K562 (cell line): ENCODE results near the gene B3GAT1. TPM values are rescaled to one million over a fixed set of nuclear protein-coding genes. Genes with fewer than 3 reads are reported as not detected.

ENCODE experiments used
- ATAC-seq: fragments of 200-7000 bp; cut with Tn5 transposase; 3 replicates; pipeline ENCODE4 v1.9.1; 2020; ENCODE audit warnings: moderate library complexity
- BruUV-seq: library from RNA; stranded (reverse); fragments of 400-500 nt; replicated peaks from 2 replicates; lab custom pipeline; 2021; lab: Mats Ljungman, UMichigan
- CTCF ChIA-PET: fragments of 300-600 bp; formaldehyde crosslinking; extraction: SDS; loops from one replicate; lab custom pipeline; 2021; ENCODE audit warnings: low intra/inter-chr PET ratio; lab: Yijun Ruan, JAX
- POLR2A ChIA-PET: fragments of 300-600, 350-650 bp; sonication (Branson Sonifier 250); formaldehyde crosslinking; extraction: SDS; loops from one replicate; lab custom pipeline; 2021; ENCODE audit warnings: antibody characterized with exemption, inconsistent platforms; lab: Yijun Ruan, JAX
- DNase-seq, 4 experiments: peaks; one replicate each; pipeline versions ENCODE4 v3.0.0 to v3.0.0-alpha.2; 2011 to 2018; ENCODE audit warnings: low spot score in 3 of 4, mixed read lengths in 3 of 4; ENCODE audit errors: extremely low read depth in 1 of 4
- FAIRE-seq: peaks from 2 replicates; lab custom pipeline; 2011; peaks lifted over from hg19 to GRCh38; lab: Jason Lieb, UNC
- H2AFZ ChIP-seq: 2 replicates; pipeline ENCODE4 v1.6.0; 2011; ENCODE audit warnings: low read depth, low read length, control low read depth, inconsistent platforms
- H3K27ac ChIP-seq: fragments of 200-600 bp; 3 replicates; pipeline ENCODE4 v1.8.0; 2011; ENCODE audit warnings: low read depth, mild to moderate bottlenecking, control low read depth, inconsistent platforms, low read length, moderate library complexity, mixed read lengths; ENCODE audit errors: extremely low read depth
- H3K27me3 ChIP-seq, 2 experiments: fragments of 300-600 bp in 1 of 2; 2 replicates in 1 of 2; 3 replicates in 1 of 2; pipeline versions ENCODE4 v1.6.0 to v1.8.0; 2011; ENCODE audit warnings: inconsistent platforms in 2 of 2, low read length in 2 of 2, mild to moderate bottlenecking in 1 of 2, mixed read lengths in 1 of 2, moderate library complexity in 1 of 2; ENCODE audit not compliant: control insufficient read depth in 2 of 2, insufficient read depth in 2 of 2
- H3K36me3 ChIP-seq: fragments of 300-600 bp; 3 replicates; pipeline ENCODE4 v1.8.0; 2011; ENCODE audit warnings: mild to moderate bottlenecking, low read length, inconsistent platforms; ENCODE audit not compliant: control insufficient read depth, insufficient read depth
- H3K4me1 ChIP-seq, 2 experiments: fragments of 200-600 bp in 1 of 2; replicated peaks in 1 of 2; 2 replicates in 1 of 2; 3 replicates in 1 of 2; pipeline versions ENCODE4 v1.5.1 to v1.8.0; 2011; ENCODE audit warnings: inconsistent platforms in 2 of 2, low read length in 2 of 2, mild to moderate bottlenecking in 1 of 2, mixed read lengths in 1 of 2, moderate library complexity in 1 of 2; ENCODE audit not compliant: control insufficient read depth in 2 of 2, insufficient read depth in 2 of 2
- H3K4me2 ChIP-seq: 2 replicates; pipeline ENCODE4 v1.6.1; 2011; ENCODE audit warnings: low read length, control low read depth, inconsistent platforms, mixed read lengths; ENCODE audit not compliant: insufficient read depth
- H3K4me3 ChIP-seq: fragments of 200-600 bp; sonication (generic), shearing (Covaris generic); 2 replicates; pipeline ENCODE4 v1.5.1; 2016; ENCODE audit warnings: control low read depth, inconsistent platforms
- H3K79me2 ChIP-seq: fragments of 200-600 bp; 3 replicates; pipeline ENCODE4 v1.8.0; 2011; ENCODE audit warnings: low read length, inconsistent platforms; ENCODE audit not compliant: control insufficient read depth, insufficient read depth
- H3K9ac ChIP-seq, 2 experiments: 2 replicates each; pipeline versions ENCODE4 v1.6.0 to v1.6.1; 2011; ENCODE audit warnings: low read depth in 2 of 2, low read length in 2 of 2, control low read depth in 1 of 2, inconsistent platforms in 1 of 2, mild to moderate bottlenecking in 1 of 2, mixed read lengths in 1 of 2; ENCODE audit not compliant: insufficient read depth in 1 of 2
- H3K9me1 ChIP-seq: one replicate; pipeline ENCODE4 v1.6.0; 2011; ENCODE audit warnings: inconsistent platforms, mild to moderate bottlenecking, low read length, moderate library complexity; ENCODE audit not compliant: control insufficient read depth, insufficient read depth
- H3K9me3 ChIP-seq: replicated peaks from 2 replicates; pipeline ENCODE4 v1.5.1; 2011; ENCODE audit warnings: low read depth, low read length, inconsistent platforms; ENCODE audit not compliant: control insufficient read depth, insufficient read depth
- H4K20me1 ChIP-seq: replicated peaks from 2 replicates; pipeline ENCODE4 v1.6.1; 2011; ENCODE audit warnings: low read length, inconsistent platforms, mixed read lengths; ENCODE audit not compliant: control insufficient read depth, insufficient read depth
- BRD4 ChIP-seq: fragments of 200-600 bp; sonication (generic); IDR thresholded peaks from 2 replicates; pipeline ENCODE4 v1.6.1; 2017; ENCODE audit warnings: inconsistent platforms
- BRF1 ChIP-seq: IDR thresholded peaks from 3 replicates; pipeline ENCODE4 v1.6.1; 2011; ENCODE audit warnings: borderline replicate concordance, mild to moderate bottlenecking; ENCODE audit not compliant: insufficient read length; ENCODE audit errors: extremely low read depth
- DIDO1 ChIP-seq: fragments of 450-650 bp; IDR thresholded peaks from 2 replicates; pipeline ENCODE4 v1.6.1; 2016; ENCODE audit warnings: low read depth, missing biosample characterization, missing genetic modification characterization
- HCFC1 ChIP-seq: IDR thresholded peaks from 2 replicates; pipeline ENCODE4 v1.6.1; 2012; ENCODE audit warnings: low read depth, low read length, improper control_type of control experiment
- HDAC1 ChIP-seq, 2 experiments: fragments of 450-650 bp; IDR thresholded peaks; 2 replicates each; pipeline ENCODE4 v1.6.1; 2016 to 2017; ENCODE audit warnings: inconsistent platforms in 1 of 2, mild to moderate bottlenecking in 1 of 2, moderate library complexity in 1 of 2
- HMG20B ChIP-seq: fragments of 250-450 bp; sonication (Bioruptor Pico); IDR thresholded peaks from 2 replicates; pipeline ENCODE4 v1.5.0; 2021; ENCODE audit warnings: mild to moderate bottlenecking
- HOXB6 ChIP-seq: fragments of 250-450 bp; sonication (Bioruptor Pico); IDR thresholded peaks from 2 replicates; pipeline ENCODE4 v1.5.1; 2022; ENCODE audit warnings: mild to moderate bottlenecking, borderline replicate concordance
- NONO ChIP-seq, 2 experiments: fragments of 200-400 bp in 1 of 2; fragments of 450-650 bp in 1 of 2; formaldehyde crosslinking in 1 of 2; IDR thresholded peaks; 2 replicates each; pipeline ENCODE4 v1.6.1; 2017; ENCODE audit warnings: low read depth in 2 of 2, mild to moderate bottlenecking in 2 of 2, moderate library complexity in 2 of 2, low read length in 1 of 2
- NR0B1 ChIP-seq: fragments of 450-650 bp; IDR thresholded peaks from one replicate; pipeline ENCODE4 v1.6.1; 2018; ENCODE audit warnings: mild to moderate bottlenecking, moderate library complexity; ENCODE audit not compliant: partially characterized antibody
- RBFOX2 ChIP-seq: fragments of 200-400 bp; formaldehyde crosslinking; IDR thresholded peaks from 2 replicates; pipeline ENCODE4 v1.6.1; 2017; ENCODE audit warnings: low read depth, mild to moderate bottlenecking, low read length, moderate library complexity
- STAT5A ChIP-seq: IDR thresholded peaks from 2 replicates; pipeline ENCODE4 v1.6.1; 2012; ENCODE audit warnings: low read length, inconsistent platforms, borderline replicate concordance
- VEZF1 ChIP-seq: fragments of 200-800 bp; sonication (Bioruptor generic); IDR thresholded peaks from 2 replicates; pipeline ENCODE4 v1.6.1; 2017; ENCODE audit warnings: missing genetic modification characterization, missing compliant biosample characterization
- ZC3H4 ChIP-seq: sonication (generic); formaldehyde crosslinking; IDR thresholded peaks from 2 replicates; pipeline ENCODE4 v1.9.0; 2021; ENCODE audit warnings: missing genetic modification reagents, borderline replicate concordance
- ZNF124 ChIP-seq: sonication (generic); formaldehyde crosslinking; IDR thresholded peaks from 2 replicates; pipeline ENCODE4 v1.8.1; 2022; ENCODE audit warnings: missing genetic modification reagents
- ZNF184 ChIP-seq: sonication (generic); formaldehyde crosslinking; IDR thresholded peaks from 2 replicates; pipeline ENCODE4 v1.5.0; 2020; ENCODE audit warnings: missing genetic modification reagents
- ZNF764 ChIP-seq: fragments of 250-450 bp; sonication (Bioruptor Pico); IDR thresholded peaks from 2 replicates; pipeline ENCODE4 v1.4.0; 2020; ENCODE audit warnings: low read depth, mild to moderate bottlenecking, moderate library complexity
- WGBS: fragments of 100-300 bp; shearing (Covaris generic); methylation state at CpG from one replicate; pipeline ENCODE4 v1.1.6; 2016; ENCODE audit warnings: low coverage, mixed read lengths; ENCODE audit not compliant: insufficient coverage; ENCODE audit errors: missing lambda C conversion rate; 5-methylcytosine and 5-hydroxymethylcytosine counted together
- in situ Hi-C: fragments of 300-500 bp; cut with MboI; formaldehyde crosslinking; loops from 4 replicates; pipeline ENCODE4 v1.15.0; 2018; ENCODE audit warnings: inconsistent platforms, mixed read lengths
- intact Hi-C: fragments of 100-400 bp; cut with micrococcal nuclease; formaldehyde crosslinking; loops from 2 replicates; pipeline ENCODE4 v1.14.2; 2022
- polyA plus RNA-seq, 8 experiments: library from polyadenylated mRNA; depleted of rRNA in 4 of 8; stranded (reverse) in 5 of 8; unstranded in 3 of 8; fragments of >200 nt; fragmentation: Nextera tagmentation in 2 of 8; fragmentation: Illumina TruSeq in 1 of 8; extraction: Ambion mirVana in 2 of 8; extraction: Trizol in 1 of 8; gene quantifications; 2 replicates each; pipeline versions ENCODE4 v1.2.1 to v1.2.3, GENCODE V29; 2011 to 2014; ENCODE audit warnings: inconsistent platforms in 1 of 8, missing spikeins in 1 of 8
- total RNA-seq, 7 experiments: library from RNA; depleted of rRNA in 6 of 7; stranded (reverse); fragments of >200 nt in 6 of 7; fragmentation: Illumina TruSeq in 2 of 7; extraction: Trizol in 2 of 7; gene quantifications; 2 replicates each; pipeline versions ENCODE4 v1.2.1 to v1.2.3, GENCODE V29; 2011 to 2021; ENCODE audit warnings: low replicate concordance in 1 of 7
- TF ChIP-seq, protein P1 (sequence below), 2 experiments: fragments of 450-650 bp; IDR thresholded peaks; 2 replicates each; pipeline ENCODE4 v1.6.1; 2016

Gene B3GAT1
- total and polyA plus RNA-seq, 9 of the 15 experiments (the other 6 are each of a cell fraction or from before 2014, with no cell fraction given), result 0.01 to 0.53 (median 0.14) TPM; not detected in 1

GRCh38 chr11:134346976-134347350, 65.1 kb downstream of the B3GAT1 start (continued):
- no peak for TF ChIP-seq BRD4
- TF ChIP-seq RBFOX2, result no peak
- no peak for TF ChIP-seq STAT5A
- TF ChIP-seq, protein P1, sequence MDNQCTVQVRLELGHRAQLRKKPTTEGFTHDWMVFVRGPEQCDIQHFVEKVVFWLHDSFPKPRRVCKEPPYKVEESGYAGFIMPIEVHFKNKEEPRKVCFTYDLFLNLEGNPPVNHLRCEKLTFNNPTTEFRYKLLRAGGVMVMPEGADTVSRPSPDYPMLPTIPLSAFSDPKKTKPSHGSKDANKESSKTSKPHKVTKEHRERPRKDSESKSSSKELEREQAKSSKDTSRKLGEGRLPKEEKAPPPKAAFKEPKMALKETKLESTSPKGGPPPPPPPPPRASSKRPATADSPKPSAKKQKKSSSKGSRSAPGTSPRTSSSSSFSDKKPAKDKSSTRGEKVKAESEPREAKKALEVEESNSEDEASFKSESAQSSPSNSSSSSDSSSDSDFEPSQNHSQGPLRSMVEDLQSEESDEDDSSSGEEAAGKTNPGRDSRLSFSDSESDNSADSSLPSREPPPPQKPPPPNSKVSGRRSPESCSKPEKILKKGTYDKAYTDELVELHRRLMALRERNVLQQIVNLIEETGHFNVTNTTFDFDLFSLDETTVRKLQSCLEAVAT (IDR thresholded peaks at IDR 0.05), result no peak
- TF ChIP-seq NONO (IDR thresholded peaks at IDR 0.05; ENCODE audit: low read depth in 2 of 2, low read length in 1 of 2), result no peak
- TF ChIP-seq HCFC1, result no peak
- no peak for TF ChIP-seq ZNF764 (CRISPR knock-in tag)
- no peak for TF ChIP-seq DIDO1
- TF ChIP-seq ZC3H4 (CRISPR knock-in tag), result no peak

DNA sequence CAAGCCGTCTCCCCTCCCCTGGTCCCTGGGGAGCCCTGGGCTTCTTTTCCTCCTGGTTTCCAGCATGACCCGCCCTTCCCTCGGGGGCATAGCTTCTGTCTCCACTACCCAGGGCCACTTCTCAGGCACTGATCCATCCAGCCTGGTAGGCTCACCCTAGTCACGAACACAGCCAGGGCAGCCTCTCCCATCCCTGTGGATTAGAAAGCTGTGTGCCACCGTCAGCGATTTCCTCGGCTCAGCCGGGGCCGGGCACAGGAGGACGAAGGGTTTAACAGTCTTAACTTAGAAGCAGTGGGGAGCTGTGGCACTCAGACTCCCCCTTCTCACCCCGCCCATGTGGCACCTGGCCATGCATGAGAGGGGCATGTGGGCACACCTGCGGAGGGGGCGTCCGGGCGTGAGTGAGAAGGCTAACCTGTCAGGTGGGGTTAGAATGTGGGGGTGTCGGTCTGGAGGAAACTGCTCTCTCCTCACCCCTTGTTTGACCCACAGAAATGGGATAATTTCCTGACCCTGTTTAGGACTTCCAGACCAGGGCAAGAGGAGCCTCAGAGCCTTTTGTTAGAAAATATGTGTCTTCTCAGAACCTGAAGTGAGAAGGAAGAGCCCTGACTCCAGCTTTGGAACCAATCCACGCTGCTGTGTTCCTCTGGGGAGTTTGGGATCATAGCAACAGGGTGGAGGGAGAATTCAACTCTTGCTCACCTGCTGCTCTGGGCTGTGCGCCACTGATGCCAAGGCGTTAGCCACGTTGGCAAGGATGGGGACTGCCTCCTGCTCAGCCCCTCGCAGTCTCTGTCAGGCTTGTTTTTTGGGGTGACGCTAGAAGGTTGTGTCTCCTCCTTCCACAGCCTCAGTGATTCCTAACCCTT, 65.7 kb downstream of the B3GAT1 start:
- Histone ChIP-seq H3K9ac (peak overlapping the region in 1 of 2 experiments; percentile 35; a peak in 2 of 4 replicates), H3K27me3 (no peaks in the 10 kb centered on the region), H3K9me1 (no peaks in the 10 kb centered on the region), H3K4me1 (no peaks in the 10 kb centered on the region; a peak in 1 of 5 replicates), H3K36me3 (no peaks in the 10 kb centered on the region), H3K9me3 (no peaks in the 10 kb centered on the region), H4K20me1 (no peaks in the 10 kb centered on the region), H3K4me2 (no peak overlapping the region), H3K27ac (no peak overlapping the region), H2AFZ (no peak overlapping the region), H3K79me2 (no peaks in the 10 kb centered on the region), H3K4me3 (no peak overlapping the region)
- FAIRE-seq, result no peak
- ATAC-seq, result no peak
- 62% methylated on average over 13 of the region's 22 CpGs for WGBS
- no peak for DNase-seq
- intact Hi-C loops (no loop called here), in situ Hi-C loops (no loop called here)
- ChIA-PET CTCF (no interaction called here), POLR2A (no interaction called here)
- BruUV-seq, result no TSS peak
- no peak for TF ChIP-seq ZNF124 (CRISPR knock-in tag)
- no peak for TF ChIP-seq HMG20B (CRISPR knock-in tag)
- TF ChIP-seq HOXB6 (CRISPR knock-in tag), result no peak
- no peak for TF ChIP-seq HDAC1 (IDR thresholded peaks at IDR 0.05)
- no peak for TF ChIP-seq NR0B1
- TF ChIP-seq BRF1, result no peak
- TF ChIP-seq VEZF1 (CRISPR knock-in tag), result no peak
- TF ChIP-seq ZNF184, result no peak
